HL-60 (cell line): ENCODE data around the gene SLAMF9.

Experiments used
- GABPA ChIP-seq: IDR thresholded peaks from 2 replicates; pipeline ENCODE4 v1.6.1; 2012; ENCODE audit warnings: low read depth
- POLR2AphosphoS5 ChIP-seq: IDR thresholded peaks from 2 replicates; pipeline ENCODE4 v1.6.1; 2012; ENCODE audit warnings: low read depth
- SPI1 ChIP-seq: IDR thresholded peaks from 2 replicates; pipeline ENCODE4 v1.6.1; 2012; ENCODE audit warnings: low read depth, mild to moderate bottlenecking, borderline replicate concordance
- TF ChIP-seq, protein P1 (sequence below): IDR thresholded peaks from one replicate; pipeline ENCODE4 v1.5.1; 2011; ENCODE audit warnings: low read length, control low read depth, inconsistent platforms; ENCODE audit not compliant: insufficient read depth
- TF ChIP-seq, protein P2 (sequence below): IDR thresholded peaks from 2 replicates; pipeline ENCODE4 v1.6.1; 2012; ENCODE audit warnings: low read depth; ENCODE audit not compliant: insufficient replicate concordance

DNA sequence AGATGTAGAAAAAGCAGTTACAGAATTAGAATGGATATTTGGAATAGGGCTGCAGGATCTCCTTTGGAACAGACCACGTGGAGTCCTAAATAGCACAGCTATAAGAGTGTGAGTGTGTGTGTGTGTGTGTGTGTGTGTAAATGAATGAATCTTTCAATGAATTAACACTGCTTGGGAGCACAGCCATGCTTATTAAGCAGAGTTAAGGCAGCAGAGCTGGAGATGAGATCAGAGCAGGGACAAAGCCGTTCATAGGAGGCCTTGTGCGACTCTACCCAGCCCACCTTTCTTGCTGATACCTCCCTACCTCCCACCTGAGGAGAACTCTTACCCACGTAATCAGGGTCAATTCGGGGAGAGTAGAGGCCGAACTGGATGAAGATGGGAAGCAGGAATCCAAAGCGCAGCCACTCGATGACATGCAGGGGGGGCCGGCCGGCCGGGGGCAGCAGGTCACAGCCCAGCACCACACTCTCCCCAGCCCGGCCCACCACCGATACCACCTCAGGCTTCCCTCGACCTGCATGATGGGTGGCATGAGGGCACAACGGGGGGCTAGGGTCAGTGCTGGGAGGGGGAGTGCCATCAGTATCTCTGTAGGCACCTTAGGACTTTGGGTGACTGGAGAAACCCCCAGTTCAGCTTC lies 11.3 kb downstream of the SLAMF9 start:
- TF ChIP-seq, protein P1, sequence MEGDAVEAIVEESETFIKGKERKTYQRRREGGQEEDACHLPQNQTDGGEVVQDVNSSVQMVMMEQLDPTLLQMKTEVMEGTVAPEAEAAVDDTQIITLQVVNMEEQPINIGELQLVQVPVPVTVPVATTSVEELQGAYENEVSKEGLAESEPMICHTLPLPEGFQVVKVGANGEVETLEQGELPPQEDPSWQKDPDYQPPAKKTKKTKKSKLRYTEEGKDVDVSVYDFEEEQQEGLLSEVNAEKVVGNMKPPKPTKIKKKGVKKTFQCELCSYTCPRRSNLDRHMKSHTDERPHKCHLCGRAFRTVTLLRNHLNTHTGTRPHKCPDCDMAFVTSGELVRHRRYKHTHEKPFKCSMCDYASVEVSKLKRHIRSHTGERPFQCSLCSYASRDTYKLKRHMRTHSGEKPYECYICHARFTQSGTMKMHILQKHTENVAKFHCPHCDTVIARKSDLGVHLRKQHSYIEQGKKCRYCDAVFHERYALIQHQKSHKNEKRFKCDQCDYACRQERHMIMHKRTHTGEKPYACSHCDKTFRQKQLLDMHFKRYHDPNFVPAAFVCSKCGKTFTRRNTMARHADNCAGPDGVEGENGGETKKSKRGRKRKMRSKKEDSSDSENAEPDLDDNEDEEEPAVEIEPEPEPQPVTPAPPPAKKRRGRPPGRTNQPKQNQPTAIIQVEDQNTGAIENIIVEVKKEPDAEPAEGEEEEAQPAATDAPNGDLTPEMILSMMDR: no peak
- TF ChIP-seq POLR2AphosphoS5 (no peak), GABPA (no peak), SPI1 (no peak)
- TF ChIP-seq, protein P2, sequence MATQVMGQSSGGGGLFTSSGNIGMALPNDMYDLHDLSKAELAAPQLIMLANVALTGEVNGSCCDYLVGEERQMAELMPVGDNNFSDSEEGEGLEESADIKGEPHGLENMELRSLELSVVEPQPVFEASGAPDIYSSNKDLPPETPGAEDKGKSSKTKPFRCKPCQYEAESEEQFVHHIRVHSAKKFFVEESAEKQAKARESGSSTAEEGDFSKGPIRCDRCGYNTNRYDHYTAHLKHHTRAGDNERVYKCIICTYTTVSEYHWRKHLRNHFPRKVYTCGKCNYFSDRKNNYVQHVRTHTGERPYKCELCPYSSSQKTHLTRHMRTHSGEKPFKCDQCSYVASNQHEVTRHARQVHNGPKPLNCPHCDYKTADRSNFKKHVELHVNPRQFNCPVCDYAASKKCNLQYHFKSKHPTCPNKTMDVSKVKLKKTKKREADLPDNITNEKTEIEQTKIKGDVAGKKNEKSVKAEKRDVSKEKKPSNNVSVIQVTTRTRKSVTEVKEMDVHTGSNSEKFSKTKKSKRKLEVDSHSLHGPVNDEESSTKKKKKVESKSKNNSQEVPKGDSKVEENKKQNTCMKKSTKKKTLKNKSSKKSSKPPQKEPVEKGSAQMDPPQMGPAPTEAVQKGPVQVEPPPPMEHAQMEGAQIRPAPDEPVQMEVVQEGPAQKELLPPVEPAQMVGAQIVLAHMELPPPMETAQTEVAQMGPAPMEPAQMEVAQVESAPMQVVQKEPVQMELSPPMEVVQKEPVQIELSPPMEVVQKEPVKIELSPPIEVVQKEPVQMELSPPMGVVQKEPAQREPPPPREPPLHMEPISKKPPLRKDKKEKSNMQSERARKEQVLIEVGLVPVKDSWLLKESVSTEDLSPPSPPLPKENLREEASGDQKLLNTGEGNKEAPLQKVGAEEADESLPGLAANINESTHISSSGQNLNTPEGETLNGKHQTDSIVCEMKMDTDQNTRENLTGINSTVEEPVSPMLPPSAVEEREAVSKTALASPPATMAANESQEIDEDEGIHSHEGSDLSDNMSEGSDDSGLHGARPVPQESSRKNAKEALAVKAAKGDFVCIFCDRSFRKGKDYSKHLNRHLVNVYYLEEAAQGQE: no peak
